ENCODE results near the gene BCL2L13.

DNA sequence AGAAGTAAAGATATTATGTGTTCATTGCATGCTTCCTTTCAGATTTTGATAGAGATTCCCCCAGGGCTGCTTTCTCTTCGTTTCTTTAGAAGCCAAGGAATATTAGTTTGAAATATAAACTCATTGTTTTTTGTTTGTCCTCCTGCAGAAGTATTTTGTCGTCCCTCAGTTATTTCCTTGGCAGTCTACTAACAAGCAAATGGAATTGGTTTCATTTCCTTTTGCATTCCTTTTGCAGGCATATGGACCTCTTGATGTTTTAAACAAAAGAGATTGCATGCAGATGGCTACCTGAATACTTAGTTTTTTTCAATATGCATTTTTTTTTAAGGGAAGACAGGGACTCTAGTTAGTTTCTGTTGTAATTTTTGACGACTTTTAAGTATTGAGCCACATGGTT is 62.2 kb downstream of the BCL2L13 start:
- TF ChIP-seq, protein P1, sequence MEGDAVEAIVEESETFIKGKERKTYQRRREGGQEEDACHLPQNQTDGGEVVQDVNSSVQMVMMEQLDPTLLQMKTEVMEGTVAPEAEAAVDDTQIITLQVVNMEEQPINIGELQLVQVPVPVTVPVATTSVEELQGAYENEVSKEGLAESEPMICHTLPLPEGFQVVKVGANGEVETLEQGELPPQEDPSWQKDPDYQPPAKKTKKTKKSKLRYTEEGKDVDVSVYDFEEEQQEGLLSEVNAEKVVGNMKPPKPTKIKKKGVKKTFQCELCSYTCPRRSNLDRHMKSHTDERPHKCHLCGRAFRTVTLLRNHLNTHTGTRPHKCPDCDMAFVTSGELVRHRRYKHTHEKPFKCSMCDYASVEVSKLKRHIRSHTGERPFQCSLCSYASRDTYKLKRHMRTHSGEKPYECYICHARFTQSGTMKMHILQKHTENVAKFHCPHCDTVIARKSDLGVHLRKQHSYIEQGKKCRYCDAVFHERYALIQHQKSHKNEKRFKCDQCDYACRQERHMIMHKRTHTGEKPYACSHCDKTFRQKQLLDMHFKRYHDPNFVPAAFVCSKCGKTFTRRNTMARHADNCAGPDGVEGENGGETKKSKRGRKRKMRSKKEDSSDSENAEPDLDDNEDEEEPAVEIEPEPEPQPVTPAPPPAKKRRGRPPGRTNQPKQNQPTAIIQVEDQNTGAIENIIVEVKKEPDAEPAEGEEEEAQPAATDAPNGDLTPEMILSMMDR (optimal IDR thresholded peaks at IDR 0.05 in 1 of 3, IDR thresholded peaks at IDR 0.05 in 1 of 3, conservative IDR thresholded peaks at IDR 0.05 in 1 of 3; ENCODE audit: extremely low read depth in 1 of 3, insufficient read depth in 2 of 3, low read length in 3 of 3) = no peak
- no peak for TF ChIP-seq EZH2 (IDR thresholded peaks at IDR 0.05; ENCODE audit: low read length)
